ENCODE measurements around the gene MEI1. TPM values are rescaled to one million over a fixed set of nuclear protein-coding genes. Genes with fewer than 3 reads are reported as not detected.

MEI1 gene
- total and polyA plus RNA-seq, 4 donors = 0.33 to 1.3 (median 0.72) TPM

GRCh38 chr22:41813726-41814410 lies 114.6 kb downstream of the MEI1 start:
- TF ChIP-seq EGR1 (IDR thresholded peaks at IDR 0.05; ENCODE audit: low read depth in 2 of 2) = no peak
- TF ChIP-seq, protein P1, sequence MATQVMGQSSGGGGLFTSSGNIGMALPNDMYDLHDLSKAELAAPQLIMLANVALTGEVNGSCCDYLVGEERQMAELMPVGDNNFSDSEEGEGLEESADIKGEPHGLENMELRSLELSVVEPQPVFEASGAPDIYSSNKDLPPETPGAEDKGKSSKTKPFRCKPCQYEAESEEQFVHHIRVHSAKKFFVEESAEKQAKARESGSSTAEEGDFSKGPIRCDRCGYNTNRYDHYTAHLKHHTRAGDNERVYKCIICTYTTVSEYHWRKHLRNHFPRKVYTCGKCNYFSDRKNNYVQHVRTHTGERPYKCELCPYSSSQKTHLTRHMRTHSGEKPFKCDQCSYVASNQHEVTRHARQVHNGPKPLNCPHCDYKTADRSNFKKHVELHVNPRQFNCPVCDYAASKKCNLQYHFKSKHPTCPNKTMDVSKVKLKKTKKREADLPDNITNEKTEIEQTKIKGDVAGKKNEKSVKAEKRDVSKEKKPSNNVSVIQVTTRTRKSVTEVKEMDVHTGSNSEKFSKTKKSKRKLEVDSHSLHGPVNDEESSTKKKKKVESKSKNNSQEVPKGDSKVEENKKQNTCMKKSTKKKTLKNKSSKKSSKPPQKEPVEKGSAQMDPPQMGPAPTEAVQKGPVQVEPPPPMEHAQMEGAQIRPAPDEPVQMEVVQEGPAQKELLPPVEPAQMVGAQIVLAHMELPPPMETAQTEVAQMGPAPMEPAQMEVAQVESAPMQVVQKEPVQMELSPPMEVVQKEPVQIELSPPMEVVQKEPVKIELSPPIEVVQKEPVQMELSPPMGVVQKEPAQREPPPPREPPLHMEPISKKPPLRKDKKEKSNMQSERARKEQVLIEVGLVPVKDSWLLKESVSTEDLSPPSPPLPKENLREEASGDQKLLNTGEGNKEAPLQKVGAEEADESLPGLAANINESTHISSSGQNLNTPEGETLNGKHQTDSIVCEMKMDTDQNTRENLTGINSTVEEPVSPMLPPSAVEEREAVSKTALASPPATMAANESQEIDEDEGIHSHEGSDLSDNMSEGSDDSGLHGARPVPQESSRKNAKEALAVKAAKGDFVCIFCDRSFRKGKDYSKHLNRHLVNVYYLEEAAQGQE (IDR thresholded peaks at IDR 0.05) = no peak
- TF ChIP-seq YY1 (IDR thresholded peaks at IDR 0.05) = no peak
- TF ChIP-seq FOXA1 (IDR thresholded peaks at IDR 0.05) = no peak
- no peak for TF ChIP-seq RAD21 (IDR thresholded peaks at IDR 0.05)
- TF ChIP-seq NR2F2 (IDR thresholded peaks at IDR 0.05) = no peak
- TF ChIP-seq HNF4G (IDR thresholded peaks at IDR 0.05) = no peak
- TF ChIP-seq FOXA2 (IDR thresholded peaks at IDR 0.05) = no peak
- TF ChIP-seq RXRA (IDR thresholded peaks at IDR 0.05) = no peak
- TF ChIP-seq, protein P2, sequence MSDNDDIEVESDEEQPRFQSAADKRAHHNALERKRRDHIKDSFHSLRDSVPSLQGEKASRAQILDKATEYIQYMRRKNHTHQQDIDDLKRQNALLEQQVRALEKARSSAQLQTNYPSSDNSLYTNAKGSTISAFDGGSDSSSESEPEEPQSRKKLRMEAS (IDR thresholded peaks at IDR 0.05) = no peak
- TF ChIP-seq ZBTB33 (IDR thresholded peaks at IDR 0.05) = no peak
- no peak for TF ChIP-seq SP1 (IDR thresholded peaks at IDR 0.05)
- no peak for TF ChIP-seq HNF4A (conservative IDR thresholded peaks at IDR 0.05)
- Histone ChIP-seq H3K4me3 (ENCODE audit: low read depth in 1 of 3, low read length in 3 of 3) (no peak overlapping the region), H3K27ac (ENCODE audit: low read depth in 1 of 2, low read length in 2 of 2) (no peak overlapping the region), H3K36me3 (ENCODE audit: control insufficient read depth in 4 of 4, insufficient read depth in 3 of 4, low read depth in 1 of 4, low read length in 3 of 4) (peaks cover 0 to 8% (median 2%) of the 10 kb centered on the region in 4 donors), H3K4me1 (ENCODE audit: control insufficient read depth in 4 of 4, insufficient read depth in 4 of 4, low read length in 3 of 4) (no peaks in the 10 kb centered on the region), H3K9me3 (ENCODE audit: control insufficient read depth in 4 of 4, low read length in 3 of 4) (no peaks in the 10 kb centered on the region), H3K9ac (ENCODE audit: low read depth in 1 of 2, low read length in 2 of 2) (no peak overlapping the region), H3K27me3 (ENCODE audit: control insufficient read depth in 4 of 4, insufficient read depth in 4 of 4, low read length in 3 of 4) (no peaks in the 10 kb centered on the region)
- no peak for DNase-seq (ENCODE audit: low spot score)
- WGBS = 96% methylated on average over 9 of the region's 9 CpGs

DNA sequence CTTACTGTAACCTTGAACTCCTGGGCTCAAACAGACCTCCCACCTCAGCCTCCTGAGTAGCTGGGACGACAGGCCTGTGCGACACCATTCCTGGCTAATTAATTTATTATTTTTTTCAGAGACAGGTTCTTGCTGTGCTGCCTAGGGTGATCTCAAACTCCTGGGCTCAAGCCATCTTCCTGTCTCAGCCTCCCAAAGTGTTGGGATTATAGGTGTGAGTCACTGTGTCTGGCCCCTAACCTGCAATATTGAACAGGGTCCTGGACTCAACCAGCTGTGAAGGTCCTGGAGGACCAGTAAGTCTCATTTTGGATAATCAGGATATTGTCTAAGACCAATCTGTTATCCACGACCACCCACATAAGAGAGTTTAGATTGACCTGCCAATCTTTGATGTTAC lies 116.4 kb downstream of the MEI1 start:
- H3K4me1 ChIP-seq (ENCODE audit: control insufficient read depth in 4 of 4, insufficient read depth in 4 of 4, low read length in 3 of 4) = no peaks in the 10 kb centered on the region
- H3K9ac ChIP-seq (ENCODE audit: low read depth in 1 of 2, low read length in 2 of 2) = no peak overlapping the region
- no peaks in the 10 kb centered on the region for H3K9me3 ChIP-seq (ENCODE audit: control insufficient read depth in 4 of 4, low read length in 3 of 4)
- DNase-seq (ENCODE audit: low spot score) = no peak
- peaks cover 0 to 8% (median 4%) of the 10 kb centered on the region in 4 donors for H3K36me3 ChIP-seq (ENCODE audit: control insufficient read depth in 4 of 4, insufficient read depth in 3 of 4, low read depth in 1 of 4, low read length in 3 of 4)
- no peak overlapping the region for H3K27ac ChIP-seq (ENCODE audit: low read depth in 1 of 2, low read length in 2 of 2)
- H3K4me3 ChIP-seq (ENCODE audit: low read depth in 1 of 3, low read length in 3 of 3) = no peak overlapping the region
- H3K27me3 ChIP-seq (ENCODE audit: control insufficient read depth in 4 of 4, insufficient read depth in 4 of 4, low read length in 3 of 4) = no peaks in the 10 kb centered on the region
- WGBS = 97% methylated on average over 3 of the region's 3 CpGs
- TF ChIP-seq, protein P2 (IDR thresholded peaks at IDR 0.05) = no peak
- TF ChIP-seq YY1 (IDR thresholded peaks at IDR 0.05) (no peak), RAD21 (IDR thresholded peaks at IDR 0.05) (no peak), CTCF (IDR thresholded peaks at IDR 0.05; ENCODE audit: low read depth, low read length, missing input control) (no peak), FOXA1 (IDR thresholded peaks at IDR 0.05) (no peak), EGR1 (IDR thresholded peaks at IDR 0.05; ENCODE audit: low read depth in 2 of 2) (no peak), HNF4G (IDR thresholded peaks at IDR 0.05) (no peak), GABPA (IDR thresholded peaks at IDR 0.05 in 1 of 2, conservative IDR thresholded peaks at IDR 0.05 in 1 of 2) (no peak), HNF4A (conservative IDR thresholded peaks at IDR 0.05) (no peak), FOXA2 (IDR thresholded peaks at IDR 0.05) (no peak), JUND (IDR thresholded peaks at IDR 0.05) (no peak), RXRA (IDR thresholded peaks at IDR 0.05) (no peak), ZBTB33 (IDR thresholded peaks at IDR 0.05) (no peak), SP1 (IDR thresholded peaks at IDR 0.05) (no peak)
- TF ChIP-seq, protein P1 (IDR thresholded peaks at IDR 0.05) = no peak

Data from liver (tissue), 9 donors.